Measurements from ENCODE around the gene CATSPERD.
"Not testable (repeated sequence)": the region's sequence is repeated elsewhere in the genome, so short reads cannot be mapped to it uniquely, and the experiment has no call there.

CATSPERD gene

GRCh38 chr19:5698635-5699422, 21.6 kb upstream of the CATSPERD start:
- no peak for DNase-seq

- DNase-seq = no peak
Measured at GRCh38 chr19:5700455-5701092, 19.9 kb upstream of the CATSPERD start.

- DNase-seq = not testable (repeated sequence)
Measured at GRCh38 chr19:5702053-5702410, 18.4 kb upstream of the CATSPERD start.

- no peak for DNase-seq
Measured at GRCh38 chr19:5703819-5704818, 16.3 kb upstream of the CATSPERD start.

GRCh38 chr19:5705552-5705951, 14.9 kb upstream of the CATSPERD start:
- no peak for DNase-seq

GRCh38 chr19:5706876-5707573, 13.4 kb upstream of the CATSPERD start:
- no peak for DNase-seq

- no peak for DNase-seq
Measured at GRCh38 chr19:5707576-5708575, 12.6 kb upstream of the CATSPERD start.

- DNase-seq = no peak
Measured at GRCh38 chr19:5711025-5711424, 9.4 kb upstream of the CATSPERD start.

- DNase-seq = no peak
Measured at GRCh38 chr19:5711713-5712161, 8.7 kb upstream of the CATSPERD start.

GRCh38 chr19:5713228-5713627, 7.2 kb upstream of the CATSPERD start:
- DNase-seq = no peak

- DNase-seq = no peak
Measured at GRCh38 chr19:5714816-5715215, 5.6 kb upstream of the CATSPERD start.

GRCh38 chr19:5717215-5717935, 3.1 kb upstream of the CATSPERD start:
- no peak for DNase-seq

- no peak for DNase-seq
Measured at GRCh38 chr19:5718037-5718578, 2.3 kb upstream of the CATSPERD start.

GRCh38 chr19:5718579-5719273, 1.7 kb upstream of the CATSPERD start:
- DNase-seq = no peak

- no peak for DNase-seq
Measured at GRCh38 chr19:5719274-5719960, 1.0 kb upstream of the CATSPERD start.

GRCh38 chr19:5727453-5728050, 7.1 kb downstream of the CATSPERD start:
- no peak for DNase-seq

GRCh38 chr19:5733172-5733571, 12.7 kb downstream of the CATSPERD start:
- not testable (repeated sequence) for DNase-seq

GRCh38 chr19:5738423-5738822, 18.0 kb downstream of the CATSPERD start:
- DNase-seq = no peak

GRCh38 chr19:5742051-5742450, 21.6 kb downstream of the CATSPERD start:
- DNase-seq = no peak
